H9 (cell line): Measurements from ENCODE around the gene PPBP. TPM values are rescaled to one million over a fixed set of nuclear protein-coding genes. Genes with fewer than 3 reads are reported as not detected.

Source experiments
- DNase-seq: peaks from one replicate; pipeline ENCODE4 v3.0.0-alpha.2; 2017
- H2AFZ ChIP-seq: one replicate; pipeline ENCODE4 v1.6.1; 2013; ENCODE audit warnings: mild to moderate bottlenecking, low read length, control low read depth, moderate library complexity
- H2AK5ac ChIP-seq: 2 replicates; pipeline ENCODE4 v1.6.1; 2013; ENCODE audit warnings: low read length, control low read depth, mixed read lengths; ENCODE audit not compliant: insufficient read length
- H2BK120ac ChIP-seq: one replicate; pipeline ENCODE4 v1.6.1; 2013; ENCODE audit warnings: low read depth, mild to moderate bottlenecking, low read length, control low read depth, inconsistent platforms; ENCODE audit not compliant: poor library complexity, severe bottlenecking
- H2BK12ac ChIP-seq: 2 replicates; pipeline ENCODE4 v1.6.1; 2013; ENCODE audit warnings: low read length, control low read depth, mixed read lengths, low read depth; ENCODE audit not compliant: insufficient read length
- H2BK15ac ChIP-seq: 2 replicates; pipeline ENCODE4 v1.6.1; 2013; ENCODE audit warnings: low read depth, low read length, control low read depth
- H2BK20ac ChIP-seq: one replicate; pipeline ENCODE4 v1.6.1; 2013; ENCODE audit warnings: low read depth, mild to moderate bottlenecking, low read length, control low read depth, inconsistent platforms; ENCODE audit not compliant: poor library complexity, severe bottlenecking
- H2BK5ac ChIP-seq: 2 replicates; pipeline ENCODE4 v1.6.1; 2013; ENCODE audit warnings: low read length, control low read depth, mixed read lengths; ENCODE audit not compliant: insufficient read length
- H3K14ac ChIP-seq: 2 replicates; pipeline ENCODE4 v1.6.1; 2013; ENCODE audit warnings: low read length, control low read depth; ENCODE audit not compliant: insufficient read depth
- H3K18ac ChIP-seq: 2 replicates; pipeline ENCODE4 v1.6.1; 2013; ENCODE audit warnings: low read depth, mild to moderate bottlenecking, mixed read lengths, low read length, control low read depth; ENCODE audit not compliant: insufficient read length
- H3K23ac ChIP-seq: 2 replicates; pipeline ENCODE4 v1.6.1; 2013; ENCODE audit warnings: low read length, control low read depth, mixed read lengths, low read depth; ENCODE audit not compliant: insufficient read length
- H3K23me2 ChIP-seq: 2 replicates; pipeline ENCODE4 v1.6.1; 2013; ENCODE audit warnings: low read depth, mild to moderate bottlenecking, mixed read lengths, low read length, control low read depth; ENCODE audit not compliant: insufficient read length, poor library complexity, severe bottlenecking
- H3K27ac ChIP-seq: 2 replicates; pipeline ENCODE4 v1.5.1; 2013; ENCODE audit warnings: low read length, control low read depth, mixed read lengths, low read depth; ENCODE audit not compliant: insufficient read length
- H3K27me3 ChIP-seq: 2 replicates; pipeline ENCODE4 v1.6.1; 2013; ENCODE audit warnings: low read length, control low read depth, inconsistent platforms; ENCODE audit not compliant: insufficient read depth
- H3K4ac ChIP-seq: 2 replicates; pipeline ENCODE4 v1.6.1; 2013; ENCODE audit warnings: low read depth, mild to moderate bottlenecking, control low read depth, inconsistent platforms, low read length, moderate library complexity
- H3K4me1 ChIP-seq: 2 replicates; pipeline ENCODE4 v1.6.1; 2013; ENCODE audit warnings: low read length, control low read depth, inconsistent platforms; ENCODE audit not compliant: insufficient read depth
- H3K4me2 ChIP-seq: 2 replicates; pipeline ENCODE4 v1.6.1; 2013; ENCODE audit warnings: low read length, control low read depth, mixed read lengths; ENCODE audit not compliant: insufficient read length, insufficient read depth
- H3K56ac ChIP-seq: 2 replicates; pipeline ENCODE4 v1.6.1; 2013; ENCODE audit warnings: low read depth, mild to moderate bottlenecking, mixed read lengths, low read length, control low read depth; ENCODE audit not compliant: insufficient read length
- H3K79me1 ChIP-seq: 2 replicates; pipeline ENCODE4 v1.6.1; 2013; ENCODE audit warnings: low read depth, mild to moderate bottlenecking, moderate library complexity, low read length, control low read depth, inconsistent platforms; ENCODE audit not compliant: insufficient read depth, poor library complexity, severe bottlenecking
- H3K79me2 ChIP-seq: 2 replicates; pipeline ENCODE4 v1.6.1; 2013; ENCODE audit warnings: low read length, control low read depth, inconsistent platforms; ENCODE audit not compliant: insufficient read depth
- H3K9ac ChIP-seq: 2 replicates; pipeline ENCODE4 v1.6.1; 2013; ENCODE audit warnings: low read length, control low read depth, mixed read lengths; ENCODE audit not compliant: insufficient read length; ENCODE audit errors: extremely low read depth
- H3K9me3 ChIP-seq: one replicate; pipeline ENCODE4 v1.6.1; 2013; ENCODE audit warnings: low read depth, low read length, inconsistent platforms; ENCODE audit not compliant: control insufficient read depth
- H3T11ph ChIP-seq: one replicate; pipeline ENCODE4 v1.6.1; 2013; ENCODE audit warnings: mild to moderate bottlenecking, low read length, control low read depth, inconsistent platforms
- H4K20me1 ChIP-seq: one replicate; pipeline ENCODE4 v1.6.1; 2013; ENCODE audit not compliant: control insufficient read depth, insufficient read length, insufficient read depth
- H4K5ac ChIP-seq: 2 replicates; pipeline ENCODE4 v1.6.1; 2013; ENCODE audit warnings: low read depth, mild to moderate bottlenecking, mixed read lengths, low read length, control low read depth; ENCODE audit not compliant: insufficient read length
- H4K8ac ChIP-seq: replicated peaks from 2 replicates; pipeline ENCODE4 v1.6.1; 2013; ENCODE audit warnings: low read length, control low read depth, mixed read lengths, low read depth; ENCODE audit not compliant: insufficient read length
- H4K91ac ChIP-seq: 2 replicates; pipeline ENCODE4 v1.6.1; 2013; ENCODE audit warnings: low read depth, mild to moderate bottlenecking, moderate library complexity, mixed read lengths, low read length, control low read depth; ENCODE audit not compliant: insufficient read length
- H3K27ac Mint-ChIP-seq, 3 experiments: 2 replicates in 2 of 3; 3 replicates in 1 of 3; pipeline ENCODE4 v1.8.0; 2020 to 2021; ENCODE audit warnings: mixed read lengths in 3 of 3, mild to moderate bottlenecking in 1 of 3, moderate library complexity in 1 of 3
- H3K27me3 Mint-ChIP-seq: 2 replicates; pipeline ENCODE4 v1.8.0; 2021; ENCODE audit warnings: low read depth, mild to moderate bottlenecking, moderate library complexity, mixed read lengths
- H3K36me3 Mint-ChIP-seq, 3 experiments: 2 replicates in 2 of 3; 3 replicates in 1 of 3; pipeline ENCODE4 v1.8.0; 2020 to 2021; ENCODE audit warnings: low read depth in 3 of 3, mixed read lengths in 3 of 3; ENCODE audit not compliant: insufficient read depth in 1 of 3
- H3K4me1 Mint-ChIP-seq, 2 experiments: 2 replicates each; pipeline ENCODE4 v1.8.0; 2020; ENCODE audit warnings: mixed read lengths in 2 of 2
- H3K4me3 Mint-ChIP-seq, 2 experiments: 2 replicates in 1 of 2; 3 replicates in 1 of 2; pipeline ENCODE4 v1.8.0; 2020 to 2021; ENCODE audit warnings: mild to moderate bottlenecking in 2 of 2, mixed read lengths in 2 of 2, moderate library complexity in 1 of 2
- H3K9me3 Mint-ChIP-seq, 2 experiments: 2 replicates in 1 of 2; 3 replicates in 1 of 2; pipeline ENCODE4 v1.8.0; 2020; ENCODE audit warnings: mild to moderate bottlenecking in 2 of 2, mixed read lengths in 2 of 2, moderate library complexity in 1 of 2
- CTCF ChIP-seq: fragments of 200-600 bp; sonication (generic); conservative IDR thresholded peaks from 3 replicates; pipeline ENCODE4 v1.8.0; 2021; ENCODE audit warnings: antibody characterized with exemption, mild to moderate bottlenecking
- WGBS: extraction: QIAGEN DNeasy Blood & Tissue Kit; methylation state at CpG from one replicate; pipeline ENCODE4 v1.1.7; 2013; ENCODE audit warnings: missing lambda C conversion rate, low lambda C conversion rate, mixed read lengths; ENCODE audit not compliant: insufficient read length; ENCODE audit errors: extremely low coverage; 5-methylcytosine and 5-hydroxymethylcytosine counted together
- total RNA-seq: library from RNA; stranded (reverse); gene quantifications from 2 replicates; pipeline ENCODE4 v1.2.1, GENCODE V29; 2021

PPBP gene
- total RNA-seq, 1 experiment from 2014 or later = 0.33 TPM

GRCh38 chr4:73945674-73946449 lies 42.1 kb downstream of the PPBP start:
- H3K27ac ChIP-seq = no peak overlapping the region
- peaks cover 7% of the 10 kb centered on the region for H3K23me2 ChIP-seq
- no peak overlapping the region for H4K5ac ChIP-seq
- Mint-ChIP-seq H3K9me3 (peaks cover 2 to 5% of the 10 kb centered on the region in 2 experiments; a peak in 2 of 5 replicates), H3K27ac (no peak overlapping the region), H3K4me3 (no peak overlapping the region), H3K36me3 (no peaks in the 10 kb centered on the region; a peak in 1 of 7 replicates), H3K4me1 (peaks cover 19 to 24% of the 10 kb centered on the region in 2 experiments), H3K27me3 (peaks cover 99% of the 10 kb centered on the region)
- H2AFZ ChIP-seq = no peak overlapping the region
- H2BK15ac ChIP-seq = no peak overlapping the region
- no peak overlapping the region for H4K91ac ChIP-seq
- H3K4ac ChIP-seq = no peak overlapping the region
- WGBS = no CpG with 5 or more reads among the region's 3 CpGs
- no peak overlapping the region for H3K56ac ChIP-seq
- H3K23ac ChIP-seq = no peak overlapping the region
- H3K9me3 ChIP-seq = no peaks in the 10 kb centered on the region
- H3K4me1 ChIP-seq = peaks cover 2% of the 10 kb centered on the region; the same call in 1 of the 2 replicates
- TF ChIP-seq CTCF = no peak
- no peak overlapping the region for H3T11ph ChIP-seq
- DNase-seq = no peak
- H3K79me2 ChIP-seq = no peaks in the 10 kb centered on the region
- peaks cover 53% of the 10 kb centered on the region for H3K27me3 ChIP-seq
- no peaks in the 10 kb centered on the region for H3K79me1 ChIP-seq
- H2AK5ac ChIP-seq = no peak overlapping the region
- H4K20me1 ChIP-seq = no peaks in the 10 kb centered on the region
- H4K8ac ChIP-seq = no peak overlapping the region
- no peak overlapping the region for H3K4me2 ChIP-seq
- H3K18ac ChIP-seq = no peak overlapping the region
- H2BK5ac ChIP-seq = no peak overlapping the region
- no peak overlapping the region for H3K9ac ChIP-seq
- H2BK12ac ChIP-seq = no peak overlapping the region
- no peak overlapping the region for H3K14ac ChIP-seq
- no peak overlapping the region for H2BK20ac ChIP-seq
- H2BK120ac ChIP-seq = no peak overlapping the region
